SJCRH30 (cell line): ENCODE results near the gene MPHOSPH9. TPM values are rescaled to one million over a fixed set of nuclear protein-coding genes. Genes with fewer than 3 reads are reported as not detected.

ENCODE experiments used
- total RNA-seq: library from RNA; depleted of rRNA; stranded (reverse); fragments of >200 nt; shearing (Covaris generic); gene quantifications from 2 replicates; pipeline ENCODE4 v1.2.3, GENCODE V29; 2014; rRNA removed

Gene MPHOSPH9
- total RNA-seq, 1 experiment from 2014 or later = 78.2 TPM

Other genes with a start within 250 kb of the MPHOSPH9 start
- 1.2 and 1.3 TPM in 2 replicates for gene PITPNM2, start 82.1 kb downstream of the MPHOSPH9 start, total RNA-seq
- 16.9 and 19.8 TPM in 2 replicates for gene MTRFR, start 295 bp upstream of the MPHOSPH9 start, total RNA-seq
- 369 and 389 TPM in 2 replicates for gene CDK2AP1, start 38.7 kb upstream of the MPHOSPH9 start, total RNA-seq
- 38.4 and 40.8 TPM in 2 replicates for gene SBNO1, start 131.7 kb upstream of the MPHOSPH9 start, total RNA-seq
- gene KMT5A, start 151.0 kb upstream of the MPHOSPH9 start, total RNA-seq = 43.6 and 53.5 TPM in 2 replicates
- 1.8 and 2.2 TPM in 2 replicates for gene RILPL2, start 203.5 kb upstream of the MPHOSPH9 start, total RNA-seq
- 14.9 and 18.7 TPM in 2 replicates for gene SNRNP35, start 225.0 kb upstream of the MPHOSPH9 start, total RNA-seq